ENCODE measurements around the gene EXOC8.

The EXOC8 gene

GRCh38 chr1:231311720-231312431 lies 25.8 kb downstream of the EXOC8 start:
- DNase-seq, result no peak

GRCh38 chr1:231310391-231310934 lies 27.2 kb downstream of the EXOC8 start:
- no peak for DNase-seq

GRCh38 chr1:231301990-231302389 lies 35.7 kb downstream of the EXOC8 start:
- no peak for DNase-seq

GRCh38 chr1:231295938-231296337 lies 41.7 kb downstream of the EXOC8 start:
- DNase-seq, result no peak

- no peak for DNase-seq
Measured at GRCh38 chr1:231286603-231287002, 51.0 kb downstream of the EXOC8 start.

- no peak for DNase-seq
Measured at GRCh38 chr1:231284441-231284840, 53.2 kb downstream of the EXOC8 start.

All from kidney glomerular epithelial cell (primary cell).